Activated naive CD8-positive, alpha-beta T cell treated with anti-CD3 and anti-CD28 coated beads, Interleukin-2, amount 50 U/mL, for 24 hours (primary cell): ENCODE data around the gene SRRM2.

Source experiments
- ATAC-seq: fragments of 150-1000 bp; cut with Tn5 transposase; one replicate; pipeline ENCODE4 v1.10.0; 2021
- DNase-seq: peaks from one replicate; pipeline ENCODE4 v3.0.0; 2021
- H3K27ac Mint-ChIP-seq: one replicate; pipeline ENCODE4 v1.8.0; 2021; ENCODE audit warnings: mild to moderate bottlenecking, mixed read lengths
- H3K27me3 Mint-ChIP-seq: one replicate; pipeline ENCODE4 v1.8.0; 2021; ENCODE audit warnings: mixed read lengths
- H3K36me3 Mint-ChIP-seq: one replicate; pipeline ENCODE4 v1.8.0; 2021; ENCODE audit warnings: low read depth, mixed read lengths
- H3K4me1 Mint-ChIP-seq: one replicate; pipeline ENCODE4 v1.8.0; 2021; ENCODE audit warnings: mixed read lengths
- H3K4me3 Mint-ChIP-seq: one replicate; pipeline ENCODE4 v1.8.0; 2021; ENCODE audit warnings: mild to moderate bottlenecking, moderate library complexity, mixed read lengths
- H3K9me3 Mint-ChIP-seq: one replicate; pipeline ENCODE4 v1.8.0; 2021; ENCODE audit warnings: mixed read lengths

The SRRM2 gene

GRCh38 chr16:2752035-2752849 is at the start of gene SRRM2:
TSS of gene SRRM2 (plus strand) at chr16:2752638. CDS start at chr16:2756365, 3,727 bp downstream.
- DNase-seq (peak; percentile 94), ATAC-seq (peak; percentile 95)
- H3K27ac Mint-ChIP-seq: peak within 1 kb of the TSS; percentile 96
- H3K36me3 Mint-ChIP-seq: peaks cover 45% of the 10 kb centered on the region
- no peaks in the 10 kb centered on the region for H3K27me3 Mint-ChIP-seq
- peaks cover 55% of the 10 kb centered on the region for H3K4me1 Mint-ChIP-seq
- H3K4me3 Mint-ChIP-seq: peak within 1 kb of the TSS; percentile 94
- no peaks in the 10 kb centered on the region for H3K9me3 Mint-ChIP-seq

- H3K4me1 Mint-ChIP-seq: no peaks in the 10 kb centered on the region
- no peak overlapping the region for H3K4me3 Mint-ChIP-seq
- no peaks in the 10 kb centered on the region for H3K9me3 Mint-ChIP-seq
- DNase-seq (no peak), ATAC-seq (no peak)
- peaks cover 6% of the 10 kb centered on the region for H3K36me3 Mint-ChIP-seq
- H3K27me3 Mint-ChIP-seq: no peaks in the 10 kb centered on the region
- H3K27ac Mint-ChIP-seq: no peak overlapping the region
Observed at GRCh38 chr16:2702871-2703745, 49.3 kb upstream of the SRRM2 start.

GRCh38 chr16:2704166-2704982 is 48.1 kb upstream of the SRRM2 start:
- no peak overlapping the region for H3K27ac Mint-ChIP-seq
- DNase-seq (no peak), ATAC-seq (no peak)
- H3K36me3 Mint-ChIP-seq: peaks cover 9% of the 10 kb centered on the region
- H3K27me3 Mint-ChIP-seq: no peaks in the 10 kb centered on the region
- H3K4me1 Mint-ChIP-seq: no peaks in the 10 kb centered on the region
- no peaks in the 10 kb centered on the region for H3K9me3 Mint-ChIP-seq
- no peak overlapping the region for H3K4me3 Mint-ChIP-seq

- Mint-ChIP-seq H3K9me3 (no peaks in the 10 kb centered on the region), H3K4me1 (no peaks in the 10 kb centered on the region), H3K4me3 (no peak overlapping the region), H3K27me3 (no peaks in the 10 kb centered on the region), H3K27ac (no peak overlapping the region), H3K36me3 (peaks cover 8% of the 10 kb centered on the region)
- DNase-seq: no peak
- no peak for ATAC-seq
Observed at GRCh38 chr16:2704983-2705275, 47.5 kb upstream of the SRRM2 start.

GRCh38 chr16:2705351-2705750 is 47.1 kb upstream of the SRRM2 start:
- peaks cover 8% of the 10 kb centered on the region for H3K36me3 Mint-ChIP-seq
- H3K9me3 Mint-ChIP-seq: no peaks in the 10 kb centered on the region
- H3K4me3 Mint-ChIP-seq: no peak overlapping the region
- no peak for ATAC-seq
- DNase-seq: no peak
- H3K27me3 Mint-ChIP-seq: no peaks in the 10 kb centered on the region
- no peak overlapping the region for H3K27ac Mint-ChIP-seq
- H3K4me1 Mint-ChIP-seq: no peaks in the 10 kb centered on the region

- Mint-ChIP-seq H3K4me3 (no peak overlapping the region), H3K36me3 (peaks cover 8% of the 10 kb centered on the region), H3K9me3 (no peaks in the 10 kb centered on the region), H3K27me3 (no peaks in the 10 kb centered on the region), H3K27ac (no peak overlapping the region), H3K4me1 (no peaks in the 10 kb centered on the region)
- ATAC-seq (no peak), DNase-seq (no peak)
Observed at GRCh38 chr16:2706085-2706484, 46.4 kb upstream of the SRRM2 start.

GRCh38 chr16:2706611-2707311 is 45.7 kb upstream of the SRRM2 start:
- H3K9me3 Mint-ChIP-seq: no peaks in the 10 kb centered on the region
- H3K36me3 Mint-ChIP-seq: peaks cover 8% of the 10 kb centered on the region
- H3K4me1 Mint-ChIP-seq: no peaks in the 10 kb centered on the region
- no peak overlapping the region for H3K27ac Mint-ChIP-seq
- DNase-seq (no peak), ATAC-seq (no peak)
- H3K27me3 Mint-ChIP-seq: no peaks in the 10 kb centered on the region
- H3K4me3 Mint-ChIP-seq: no peak overlapping the region

- no peaks in the 10 kb centered on the region for H3K9me3 Mint-ChIP-seq
- peaks cover 8% of the 10 kb centered on the region for H3K36me3 Mint-ChIP-seq
- no peak overlapping the region for H3K4me3 Mint-ChIP-seq
- H3K27me3 Mint-ChIP-seq: no peaks in the 10 kb centered on the region
- ATAC-seq (no peak), DNase-seq (no peak)
- no peaks in the 10 kb centered on the region for H3K4me1 Mint-ChIP-seq
- no peak overlapping the region for H3K27ac Mint-ChIP-seq
Observed at GRCh38 chr16:2707368-2708289, 44.8 kb upstream of the SRRM2 start.

GRCh38 chr16:2708290-2708639 is 44.2 kb upstream of the SRRM2 start:
- ATAC-seq (no peak), DNase-seq (no peak)
- no peaks in the 10 kb centered on the region for H3K9me3 Mint-ChIP-seq
- H3K27me3 Mint-ChIP-seq: peaks cover under 1% of the 10 kb centered on the region
- H3K27ac Mint-ChIP-seq: no peak overlapping the region
- H3K36me3 Mint-ChIP-seq: peaks cover 8% of the 10 kb centered on the region
- H3K4me1 Mint-ChIP-seq: no peaks in the 10 kb centered on the region
- H3K4me3 Mint-ChIP-seq: no peak overlapping the region

- no peak for ATAC-seq
- Mint-ChIP-seq H3K4me1 (no peaks in the 10 kb centered on the region), H3K36me3 (peaks cover 8% of the 10 kb centered on the region), H3K4me3 (no peak overlapping the region), H3K27ac (no peak overlapping the region), H3K27me3 (peaks cover 3% of the 10 kb centered on the region), H3K9me3 (no peaks in the 10 kb centered on the region)
- no peak for DNase-seq
Observed at GRCh38 chr16:2708955-2709587, 43.4 kb upstream of the SRRM2 start.

GRCh38 chr16:2709588-2709984 is 42.9 kb upstream of the SRRM2 start:
- Mint-ChIP-seq H3K27me3 (peaks cover 3% of the 10 kb centered on the region), H3K36me3 (peaks cover 8% of the 10 kb centered on the region), H3K4me3 (no peak overlapping the region), H3K9me3 (no peaks in the 10 kb centered on the region), H3K27ac (no peak overlapping the region), H3K4me1 (no peaks in the 10 kb centered on the region)
- DNase-seq (no peak), ATAC-seq (no peak)

GRCh38 chr16:2710021-2710710 is 42.3 kb upstream of the SRRM2 start:
- H3K36me3 Mint-ChIP-seq: peaks cover 8% of the 10 kb centered on the region

More at GRCh38 chr16:2710021-2710710, 42.3 kb upstream of the SRRM2 start:
- no peak overlapping the region for H3K4me3 Mint-ChIP-seq
- DNase-seq (no peak), ATAC-seq (no peak)
- H3K4me1 Mint-ChIP-seq: peaks cover 4% of the 10 kb centered on the region
- no peak overlapping the region for H3K27ac Mint-ChIP-seq
- no peaks in the 10 kb centered on the region for H3K9me3 Mint-ChIP-seq
- peaks cover 6% of the 10 kb centered on the region for H3K27me3 Mint-ChIP-seq
